Astrocyte (in vitro differentiated cells and primary cell): ENCODE results near the gene COL27A1.

Experiments used
- EZH2 ChIP-seq: IDR thresholded peaks from 2 replicates; pipeline ENCODE4 v1.6.1; 2012; ENCODE audit warnings: mild to moderate bottlenecking, low read length, inconsistent platforms; ENCODE audit not compliant: insufficient read depth
- TF ChIP-seq, protein P1 (sequence below): IDR thresholded peaks from 2 replicates; pipeline ENCODE4 v1.5.1; 2011; ENCODE audit warnings: low read depth, mild to moderate bottlenecking, inconsistent platforms, low read length, moderate library complexity; ENCODE audit not compliant: insufficient read depth

DNA sequence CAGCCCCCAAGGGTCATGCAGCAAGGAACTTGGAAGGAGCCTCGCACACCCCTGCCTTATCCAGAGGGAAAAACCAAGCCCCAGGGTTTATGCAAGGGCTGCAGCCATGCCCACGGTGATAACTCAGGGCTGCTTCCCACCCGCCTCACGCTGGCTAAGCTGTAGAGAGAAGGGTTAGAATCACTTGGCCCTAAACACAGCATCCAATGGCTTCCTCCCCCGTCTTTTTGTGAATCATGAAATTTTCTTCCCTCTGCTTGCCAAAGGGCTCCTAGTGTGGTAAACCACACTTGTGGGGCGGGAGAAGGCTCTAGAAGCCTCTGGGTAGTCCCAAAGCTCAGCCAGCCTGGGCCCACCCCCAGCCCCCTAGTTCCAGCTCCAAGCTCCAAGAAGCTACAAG is 111.6 kb downstream of the COL27A1 start:
- TF ChIP-seq, protein P1, sequence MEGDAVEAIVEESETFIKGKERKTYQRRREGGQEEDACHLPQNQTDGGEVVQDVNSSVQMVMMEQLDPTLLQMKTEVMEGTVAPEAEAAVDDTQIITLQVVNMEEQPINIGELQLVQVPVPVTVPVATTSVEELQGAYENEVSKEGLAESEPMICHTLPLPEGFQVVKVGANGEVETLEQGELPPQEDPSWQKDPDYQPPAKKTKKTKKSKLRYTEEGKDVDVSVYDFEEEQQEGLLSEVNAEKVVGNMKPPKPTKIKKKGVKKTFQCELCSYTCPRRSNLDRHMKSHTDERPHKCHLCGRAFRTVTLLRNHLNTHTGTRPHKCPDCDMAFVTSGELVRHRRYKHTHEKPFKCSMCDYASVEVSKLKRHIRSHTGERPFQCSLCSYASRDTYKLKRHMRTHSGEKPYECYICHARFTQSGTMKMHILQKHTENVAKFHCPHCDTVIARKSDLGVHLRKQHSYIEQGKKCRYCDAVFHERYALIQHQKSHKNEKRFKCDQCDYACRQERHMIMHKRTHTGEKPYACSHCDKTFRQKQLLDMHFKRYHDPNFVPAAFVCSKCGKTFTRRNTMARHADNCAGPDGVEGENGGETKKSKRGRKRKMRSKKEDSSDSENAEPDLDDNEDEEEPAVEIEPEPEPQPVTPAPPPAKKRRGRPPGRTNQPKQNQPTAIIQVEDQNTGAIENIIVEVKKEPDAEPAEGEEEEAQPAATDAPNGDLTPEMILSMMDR = no peak
- TF ChIP-seq EZH2 = no peak
